CD14-positive monocyte (primary cell): ENCODE measurements around the gene KBTBD12. TPM values are rescaled to one million over a fixed set of nuclear protein-coding genes. Genes with fewer than 3 reads are reported as not detected.

Source experiments
- DNase-seq, 3 donors: peaks; one replicate each; pipeline ENCODE4 v3.0.0-alpha.2; 2011 to 2022
- H2AFZ ChIP-seq: 2 replicates; pipeline ENCODE4 v1.6.0; 2012; ENCODE audit warnings: mild to moderate bottlenecking, low read depth, low read length, inconsistent platforms; ENCODE audit not compliant: insufficient read depth, poor library complexity, severe bottlenecking
- H3K27ac ChIP-seq, 2 donors: 1 replicate in 1 of 2; 2 replicates in 1 of 2; pipeline ENCODE4 v1.5.1; 2012 to 2013; ENCODE audit warnings: low read length in 2 of 2, control low read depth in 1 of 2, inconsistent platforms in 1 of 2, low read depth in 1 of 2, mild to moderate bottlenecking in 1 of 2
- H3K27me3 ChIP-seq, 2 donors: one replicate each; pipeline versions ENCODE4 v1.6.0 to v1.6.1; 2011 to 2013; ENCODE audit warnings: low read length in 2 of 2; ENCODE audit not compliant: control insufficient read depth in 2 of 2, insufficient read depth in 2 of 2
- H3K36me3 ChIP-seq, 2 donors: replicated peaks in 1 of 2; 1 replicate in 1 of 2; 2 replicates in 1 of 2; pipeline versions ENCODE4 v1.5.1 to v1.6.1; 2012 to 2013; ENCODE audit warnings: low read length in 2 of 2, control low read depth in 1 of 2, inconsistent platforms in 1 of 2, mild to moderate bottlenecking in 1 of 2; ENCODE audit not compliant: insufficient read depth in 2 of 2, control insufficient read depth in 1 of 2
- H3K4me1 ChIP-seq, 2 donors: 1 replicate in 1 of 2; 2 replicates in 1 of 2; pipeline versions ENCODE4 v1.5.1 to v1.6.1; 2012 to 2013; ENCODE audit warnings: low read length in 2 of 2, control low read depth in 1 of 2, inconsistent platforms in 1 of 2, mild to moderate bottlenecking in 1 of 2, moderate library complexity in 1 of 2; ENCODE audit not compliant: insufficient read depth in 2 of 2, control insufficient read depth in 1 of 2
- H3K4me2 ChIP-seq: replicated peaks from 2 replicates; pipeline ENCODE3; 2012; ENCODE audit warnings: low read length, moderate library complexity, mild to moderate bottlenecking; ENCODE audit not compliant: poor library complexity, severe bottlenecking; ENCODE audit errors: extremely low read depth
- H3K4me3 ChIP-seq, 3 experiments: fragments of 200-600 bp in 1 of 3; sonication (generic) in 1 of 3; replicated peaks in 1 of 3; 1 replicate in 2 of 3; 2 replicates in 1 of 3; pipeline ENCODE4 v1.5.1; 2011 to 2013; ENCODE audit warnings: low read length in 3 of 3, mild to moderate bottlenecking in 3 of 3, control low read depth in 2 of 3, low read depth in 2 of 3, inconsistent platforms in 1 of 3, moderate library complexity in 1 of 3
- H3K79me2 ChIP-seq: 2 replicates; pipeline ENCODE4 v1.6.0; 2012; ENCODE audit warnings: mild to moderate bottlenecking, control low read depth, inconsistent platforms, low read length, moderate library complexity; ENCODE audit not compliant: insufficient read depth
- H3K9ac ChIP-seq: 2 replicates; pipeline ENCODE4 v1.6.0; 2017; ENCODE audit warnings: low read length, mild to moderate bottlenecking; ENCODE audit not compliant: insufficient read depth, poor library complexity, severe bottlenecking
- H3K9me3 ChIP-seq, 2 donors: replicated peaks in 1 of 2; 1 replicate in 1 of 2; 2 replicates in 1 of 2; pipeline versions ENCODE4 v1.5.1 to v1.6.1; 2012 to 2013; ENCODE audit warnings: low read length in 2 of 2, control low read depth in 1 of 2; ENCODE audit not compliant: control insufficient read depth in 1 of 2, insufficient read depth in 1 of 2
- H4K20me1 ChIP-seq: 2 replicates; pipeline ENCODE4 v1.6.0; 2012; ENCODE audit warnings: mild to moderate bottlenecking, low read length, control low read depth, moderate library complexity; ENCODE audit not compliant: insufficient read depth
- H3K27ac Mint-ChIP-seq, 7 donors: one replicate each; pipeline ENCODE4 v1.8.0; 2020; ENCODE audit warnings: mild to moderate bottlenecking in 7 of 7, mixed read lengths in 7 of 7, moderate library complexity in 6 of 7, inconsistent platforms in 2 of 7
- H3K27me3 Mint-ChIP-seq, 3 donors: one replicate each; pipeline ENCODE4 v1.8.0; 2021 to 2022; ENCODE audit warnings: low read depth in 3 of 3, mild to moderate bottlenecking in 3 of 3, mixed read lengths in 3 of 3, moderate library complexity in 3 of 3, inconsistent platforms in 1 of 3
- H3K36me3 Mint-ChIP-seq, 2 donors: one replicate each; pipeline ENCODE4 v1.8.0; 2020; ENCODE audit warnings: mixed read lengths in 2 of 2, inconsistent platforms in 1 of 2, mild to moderate bottlenecking in 1 of 2
- H3K4me1 Mint-ChIP-seq: one replicate; pipeline ENCODE4 v1.8.0; 2020; ENCODE audit warnings: mild to moderate bottlenecking, mixed read lengths
- H3K4me3 Mint-ChIP-seq, 2 donors: one replicate each; pipeline ENCODE4 v1.8.0; 2020; ENCODE audit warnings: mild to moderate bottlenecking in 2 of 2, mixed read lengths in 2 of 2, moderate library complexity in 1 of 2
- H3K9me3 Mint-ChIP-seq, 7 donors: one replicate each; pipeline ENCODE4 v1.8.0; 2020 to 2022; ENCODE audit warnings: mixed read lengths in 7 of 7, mild to moderate bottlenecking in 6 of 7, moderate library complexity in 6 of 7, inconsistent platforms in 2 of 7
- WGBS: methylation state at CpG from one replicate; pipeline ENCODE4 v1.1.5; 2013; ENCODE audit warnings: missing lambda C conversion rate; ENCODE audit not compliant: insufficient coverage; 5-methylcytosine and 5-hydroxymethylcytosine counted together
- intact Hi-C, 2 donors: fragments of 100-400 bp; cut with micrococcal nuclease; formaldehyde crosslinking; loops; one replicate each; pipeline versions ENCODE4 v1.15.0 to v1.15.1; 2023
- polyA plus RNA-seq, 3 donors: library from polyadenylated mRNA; depleted of rRNA in 1 of 3; unstranded in 2 of 3; stranded (reverse) in 1 of 3; fragments of 300-500 nt in 2 of 3; fragments of >200 nt in 1 of 3; fragmentation: Illumina TruSeq in 2 of 3; gene quantifications; 1 replicate in 2 of 3; 2 replicates in 1 of 3; pipeline ENCODE4 v1.2.3, GENCODE V29; 2012 to 2021
- TF ChIP-seq, protein P1 (sequence below): fragments of 200-600 bp; IDR thresholded peaks from one replicate; pipeline ENCODE4 v1.8.0; 2022; ENCODE audit warnings: antibody characterized with exemption, mild to moderate bottlenecking

The KBTBD12 gene
- polyA plus RNA-seq, 3 donors = not detected

DNA sequence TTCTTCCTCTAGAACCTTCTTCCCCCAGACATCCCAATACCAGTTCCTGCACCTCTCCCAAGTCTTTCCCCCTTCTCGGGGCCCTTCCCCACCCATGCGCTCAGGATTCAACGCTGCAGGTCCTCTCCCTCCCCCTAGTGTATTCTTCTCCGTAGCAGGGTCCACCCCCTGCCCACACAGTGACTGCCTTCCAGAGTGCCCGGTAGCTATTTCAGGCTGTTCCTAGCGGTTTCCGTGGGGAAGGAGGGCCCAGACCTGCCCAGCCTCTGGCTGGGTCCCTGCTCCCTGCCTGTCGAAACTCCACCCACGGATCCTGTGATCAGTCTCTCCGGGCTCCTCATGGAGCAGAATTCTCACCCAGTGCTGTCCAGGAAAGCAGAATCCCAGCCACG is 92.0 kb downstream of the KBTBD12 start:
- Mint-ChIP-seq H3K9me3 (peaks cover 0 to 2% (median 0%) of the 10 kb centered on the region in 7 donors), H3K27me3 (peaks cover 9 to 19% (median 15%) of the 10 kb centered on the region in 3 donors), H3K36me3 (no peaks in the 10 kb centered on the region), H3K4me3 (no peak overlapping the region), H3K4me1 (no peaks in the 10 kb centered on the region), H3K27ac (no peak overlapping the region)
- Histone ChIP-seq H4K20me1 (no peaks in the 10 kb centered on the region), H3K9me3 (no peaks in the 10 kb centered on the region), H3K36me3 (no peaks in the 10 kb centered on the region), H3K27ac (no peak overlapping the region), H3K9ac (no peak overlapping the region), H3K27me3 (no peaks in the 10 kb centered on the region), H3K4me1 (no peaks in the 10 kb centered on the region), H3K79me2 (no peaks in the 10 kb centered on the region), H2AFZ (no peak overlapping the region), H3K4me2 (no peak overlapping the region), H3K4me3 (no peak overlapping the region)
- intact Hi-C loops = no loop called here
- 43% methylated on average over 10 of the region's 11 CpGs for WGBS
- DNase-seq = no peak
- TF ChIP-seq, protein P1, sequence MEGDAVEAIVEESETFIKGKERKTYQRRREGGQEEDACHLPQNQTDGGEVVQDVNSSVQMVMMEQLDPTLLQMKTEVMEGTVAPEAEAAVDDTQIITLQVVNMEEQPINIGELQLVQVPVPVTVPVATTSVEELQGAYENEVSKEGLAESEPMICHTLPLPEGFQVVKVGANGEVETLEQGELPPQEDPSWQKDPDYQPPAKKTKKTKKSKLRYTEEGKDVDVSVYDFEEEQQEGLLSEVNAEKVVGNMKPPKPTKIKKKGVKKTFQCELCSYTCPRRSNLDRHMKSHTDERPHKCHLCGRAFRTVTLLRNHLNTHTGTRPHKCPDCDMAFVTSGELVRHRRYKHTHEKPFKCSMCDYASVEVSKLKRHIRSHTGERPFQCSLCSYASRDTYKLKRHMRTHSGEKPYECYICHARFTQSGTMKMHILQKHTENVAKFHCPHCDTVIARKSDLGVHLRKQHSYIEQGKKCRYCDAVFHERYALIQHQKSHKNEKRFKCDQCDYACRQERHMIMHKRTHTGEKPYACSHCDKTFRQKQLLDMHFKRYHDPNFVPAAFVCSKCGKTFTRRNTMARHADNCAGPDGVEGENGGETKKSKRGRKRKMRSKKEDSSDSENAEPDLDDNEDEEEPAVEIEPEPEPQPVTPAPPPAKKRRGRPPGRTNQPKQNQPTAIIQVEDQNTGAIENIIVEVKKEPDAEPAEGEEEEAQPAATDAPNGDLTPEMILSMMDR = no peak

DNA sequence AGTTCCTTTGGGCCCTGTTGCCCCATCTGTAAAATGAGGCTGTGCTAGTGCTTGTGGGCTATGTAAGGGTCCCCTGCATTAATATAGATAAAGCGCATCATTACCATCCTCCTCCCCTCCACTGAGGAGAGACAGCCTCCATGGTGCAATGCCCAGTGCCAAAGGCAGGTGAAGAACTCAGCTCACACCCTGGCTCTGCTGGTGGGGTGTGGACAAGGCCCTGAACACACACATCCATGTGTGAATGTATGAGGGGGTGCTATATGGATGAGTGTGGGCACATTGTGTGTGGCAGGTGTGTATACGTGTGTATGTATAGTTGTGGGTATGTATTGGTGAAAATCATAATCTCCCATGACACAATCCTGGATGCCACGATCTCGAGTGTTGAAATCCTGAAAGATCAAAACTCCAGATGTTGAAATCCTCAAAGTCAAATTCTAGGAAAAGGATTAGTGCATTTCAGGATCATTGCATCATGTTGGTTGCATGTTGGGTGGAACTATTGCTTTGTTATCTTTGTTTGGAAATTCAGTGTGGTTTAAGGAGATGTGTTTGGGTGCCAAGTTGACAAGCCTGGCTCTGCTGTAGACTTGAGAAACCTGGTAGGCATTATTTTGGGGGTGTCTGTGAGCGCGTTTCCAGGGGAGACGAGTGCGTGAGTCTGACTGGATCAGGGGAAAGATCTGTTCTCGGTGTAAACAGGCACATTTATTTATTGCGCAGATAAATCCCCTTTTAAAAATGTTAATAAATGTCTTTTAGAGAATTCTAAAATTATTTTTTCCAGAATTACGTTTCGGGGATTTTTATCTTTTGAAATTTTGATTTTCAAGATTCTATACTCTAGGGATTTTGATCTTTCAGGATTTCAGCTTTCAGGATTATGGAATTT is 95.2 kb downstream of the KBTBD12 start:
- Histone ChIP-seq H3K27me3 (no peaks in the 10 kb centered on the region), H3K4me3 (no peak overlapping the region), H4K20me1 (no peaks in the 10 kb centered on the region), H3K79me2 (no peaks in the 10 kb centered on the region), H3K4me1 (no peaks in the 10 kb centered on the region), H2AFZ (no peak overlapping the region), H3K9me3 (no peaks in the 10 kb centered on the region), H3K4me2 (no peak overlapping the region), H3K27ac (no peak overlapping the region), H3K9ac (no peak overlapping the region), H3K36me3 (no peaks in the 10 kb centered on the region)
- Mint-ChIP-seq H3K27me3 (peaks cover 4 to 18% (median 15%) of the 10 kb centered on the region in 3 donors), H3K27ac (no peak overlapping the region), H3K4me3 (no peak overlapping the region), H3K4me1 (no peaks in the 10 kb centered on the region), H3K36me3 (no peaks in the 10 kb centered on the region), H3K9me3 (peaks cover 0 to 1% (median 0%) of the 10 kb centered on the region in 7 donors)
- DNase-seq = no peak
- 100% methylated on average over 2 of the region's 12 CpGs for whole genome bisulfite sequencing
- TF ChIP-seq, protein P1 = no peak
- intact Hi-C loops = no loop called here
